IgD-negative memory B cell (primary cell): Measurements from ENCODE around the gene NRG2. TPM values are rescaled to one million over a fixed set of nuclear protein-coding genes. Genes with fewer than 3 reads are reported as not detected.

Experiments used
- H3K27ac Mint-ChIP-seq, 3 donors: one replicate each; pipeline ENCODE4 v1.8.0; 2020 to 2022; ENCODE audit warnings: mild to moderate bottlenecking in 3 of 3, mixed read lengths in 3 of 3, moderate library complexity in 1 of 3
- H3K27me3 Mint-ChIP-seq: one replicate; pipeline ENCODE4 v1.8.0; 2021; ENCODE audit warnings: mixed read lengths
- H3K36me3 Mint-ChIP-seq: one replicate; pipeline ENCODE4 v1.8.0; 2020; ENCODE audit warnings: mild to moderate bottlenecking, mixed read lengths
- H3K4me1 Mint-ChIP-seq, 3 donors: one replicate each; pipeline ENCODE4 v1.8.0; 2020 to 2022; ENCODE audit warnings: mixed read lengths in 3 of 3, mild to moderate bottlenecking in 1 of 3
- H3K4me3 Mint-ChIP-seq, 4 donors: one replicate each; pipeline ENCODE4 v1.8.0; 2020 to 2022; ENCODE audit warnings: mild to moderate bottlenecking in 4 of 4, mixed read lengths in 4 of 4, moderate library complexity in 3 of 4
- H3K9me3 Mint-ChIP-seq, 3 donors: one replicate each; pipeline ENCODE4 v1.8.0; 2020 to 2021; ENCODE audit warnings: mixed read lengths in 3 of 3, mild to moderate bottlenecking in 1 of 3
- polyA plus RNA-seq: library from polyadenylated mRNA; unstranded; fragments of 300-500 nt; fragmentation: Illumina TruSeq; gene quantifications from one replicate; pipeline ENCODE4 v1.2.3, GENCODE V29; 2021

NRG2 gene
- polyA plus RNA-seq, 1 donor from 2014 or later = not detected

DNA sequence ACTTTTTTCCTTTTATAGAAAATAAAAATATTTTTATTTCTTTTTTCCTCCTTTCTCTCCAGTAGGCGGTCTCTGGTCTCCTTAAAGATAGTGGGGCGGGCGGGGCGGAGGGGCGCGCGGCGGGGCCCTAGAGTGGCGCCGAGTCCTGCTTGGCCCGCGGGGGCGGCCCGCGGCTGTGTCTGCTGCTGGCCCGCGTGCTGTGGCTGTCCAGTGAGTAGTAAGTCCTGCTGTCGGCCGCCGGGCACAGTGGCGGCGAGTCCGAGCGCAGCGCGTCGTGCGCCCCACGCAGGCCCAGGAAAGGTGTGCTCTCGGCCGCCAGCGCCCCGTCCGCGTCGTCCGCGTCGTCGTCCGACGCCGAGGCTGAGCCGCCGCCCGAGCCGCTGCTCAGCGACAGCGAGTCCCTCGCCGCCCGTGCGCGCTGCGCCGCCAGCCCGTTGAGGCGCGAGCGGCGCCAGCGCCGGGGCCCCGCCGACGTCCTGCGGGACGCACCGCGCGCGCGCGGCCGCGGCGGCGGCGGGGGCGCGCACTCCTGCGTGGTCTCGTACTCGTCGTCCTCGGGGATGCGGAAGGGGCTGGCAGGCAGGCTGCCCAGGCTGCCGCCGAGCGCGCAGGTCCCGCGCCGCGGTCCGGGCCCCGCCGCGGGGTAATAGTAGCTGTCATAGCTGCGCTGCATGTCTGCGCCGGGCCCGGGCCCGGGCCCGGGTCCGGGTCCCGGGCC, 195.2 kb downstream of the NRG2 start:
- Mint-ChIP-seq H3K27ac (no peak overlapping the region), H3K36me3 (no peaks in the 10 kb centered on the region), H3K4me3 (peak overlapping the region in 3 of 4 donors; percentile 49 to 67 (median 66)), H3K27me3 (peaks cover 9% of the 10 kb centered on the region), H3K9me3 (no peaks in the 10 kb centered on the region), H3K4me1 (peaks cover 0 to 18% (median 7%) of the 10 kb centered on the region in 3 donors)

DNA sequence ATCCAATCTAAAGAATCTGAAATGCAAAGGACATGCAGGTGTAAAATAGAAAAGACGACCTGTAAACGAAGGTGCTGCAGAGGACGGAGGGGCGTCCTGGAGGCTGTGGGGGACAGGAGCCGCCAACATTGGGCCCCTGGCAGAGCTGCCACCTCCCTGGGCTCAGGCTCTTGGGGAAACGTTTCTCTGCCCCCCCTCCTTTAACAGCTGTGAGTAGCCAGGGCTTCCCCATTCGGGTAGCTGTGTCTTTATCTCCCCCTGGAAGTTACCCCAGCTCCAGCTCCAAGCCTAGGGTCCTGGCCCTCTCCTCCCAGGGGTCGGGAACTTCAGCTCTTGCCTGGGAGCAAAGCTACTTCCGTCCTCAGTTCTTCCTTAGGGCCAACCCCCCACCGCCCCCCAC, 196.0 kb downstream of the NRG2 start:
- no peaks in the 10 kb centered on the region for H3K36me3 Mint-ChIP-seq
- peak overlapping the region in 1 of 3 donors; percentile 16 for H3K27ac Mint-ChIP-seq
- peaks cover 9% of the 10 kb centered on the region for H3K27me3 Mint-ChIP-seq
- no peaks in the 10 kb centered on the region for H3K9me3 Mint-ChIP-seq
- H3K4me1 Mint-ChIP-seq = peaks cover 0 to 18% (median 7%) of the 10 kb centered on the region in 3 donors
- peak overlapping the region; percentile 46 to 65 (median 54) for H3K4me3 Mint-ChIP-seq

DNA sequence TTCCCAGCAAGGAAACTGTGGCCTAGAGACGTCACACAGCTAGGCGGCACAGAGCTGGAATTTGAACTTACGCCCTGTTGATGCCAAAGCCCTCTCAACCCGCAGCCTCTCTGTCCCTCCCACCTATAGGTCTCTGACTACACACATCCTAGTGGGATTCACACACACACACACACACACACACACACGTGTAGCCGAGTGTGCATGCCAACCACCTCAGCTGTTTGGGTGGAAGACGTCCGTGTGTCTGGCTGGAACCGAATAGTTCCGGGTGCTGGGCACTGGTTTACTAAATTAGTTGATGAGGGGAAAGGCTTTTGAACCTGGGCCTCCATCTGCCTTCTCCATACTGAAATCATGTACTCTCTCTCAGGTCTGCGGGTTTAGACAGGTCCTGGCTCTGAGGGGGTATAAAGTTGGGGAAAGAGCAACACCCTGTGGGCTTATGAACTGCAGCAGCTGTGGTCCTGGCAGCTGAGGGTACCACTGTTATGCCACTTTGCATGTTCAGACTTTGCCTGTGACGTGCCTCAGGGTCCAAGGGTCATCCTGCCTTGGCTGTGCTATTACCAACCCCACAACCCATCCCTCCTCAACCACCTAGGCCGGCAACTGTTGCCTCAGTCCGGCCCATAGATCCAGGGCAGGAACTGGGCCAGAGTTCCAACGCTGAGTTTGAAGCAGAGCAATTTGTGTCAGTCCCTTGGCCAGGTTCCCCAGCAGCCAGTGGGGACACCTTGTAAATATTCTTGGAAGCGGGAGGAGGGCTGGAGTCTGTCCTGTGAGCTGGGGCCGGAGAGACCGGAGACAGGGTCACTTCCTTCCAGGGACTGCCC, 197.0 kb downstream of the NRG2 start:
- Mint-ChIP-seq H3K36me3 (no peaks in the 10 kb centered on the region), H3K4me3 (peak overlapping the region in 1 of 4 donors; percentile 54), H3K4me1 (peaks cover 0 to 18% (median 7%) of the 10 kb centered on the region in 3 donors), H3K27ac (peak overlapping the region in 1 of 3 donors; percentile 39), H3K9me3 (no peaks in the 10 kb centered on the region), H3K27me3 (peaks cover 9% of the 10 kb centered on the region)

DNA sequence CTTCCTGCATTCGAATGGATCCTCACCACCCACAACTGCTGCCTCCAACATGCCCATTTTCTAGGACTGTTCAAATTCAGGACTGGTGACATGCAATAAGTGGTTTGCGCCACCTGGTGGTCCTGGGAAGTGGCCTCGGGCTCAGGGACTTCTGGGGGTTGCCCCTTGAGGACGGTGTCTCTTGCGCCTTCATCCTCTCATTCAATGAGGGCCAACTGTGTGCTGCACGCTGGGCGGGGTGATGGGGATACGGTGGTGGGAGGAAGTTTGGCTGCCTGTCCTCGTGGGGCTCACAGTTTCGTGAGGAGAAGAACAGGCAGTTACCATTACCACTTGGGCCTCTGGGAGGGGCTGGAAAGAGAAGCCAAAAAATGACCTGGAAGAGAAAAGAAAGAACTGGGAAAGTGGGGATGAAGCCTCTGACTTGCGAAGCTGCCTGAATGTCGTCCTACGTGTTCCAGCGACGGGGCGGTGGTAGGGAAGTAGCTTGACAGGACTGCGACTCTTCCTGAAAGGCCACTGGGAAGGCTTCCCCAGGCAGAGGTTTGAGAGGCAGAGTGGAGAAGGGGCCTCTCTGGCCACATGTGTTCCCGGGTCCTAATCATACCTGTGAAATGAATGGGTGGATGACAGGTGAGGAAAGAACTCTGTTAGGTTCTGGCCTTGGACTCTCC, 198.5 kb downstream of the NRG2 start:
- Mint-ChIP-seq H3K4me3 (peak overlapping the region in 2 of 4 donors; percentile 69 to 78), H3K27ac (peak overlapping the region in 1 of 3 donors; percentile 39), H3K9me3 (no peaks in the 10 kb centered on the region), H3K36me3 (no peaks in the 10 kb centered on the region), H3K27me3 (peaks cover 10% of the 10 kb centered on the region), H3K4me1 (peaks cover 0 to 15% (median 7%) of the 10 kb centered on the region in 3 donors)

DNA sequence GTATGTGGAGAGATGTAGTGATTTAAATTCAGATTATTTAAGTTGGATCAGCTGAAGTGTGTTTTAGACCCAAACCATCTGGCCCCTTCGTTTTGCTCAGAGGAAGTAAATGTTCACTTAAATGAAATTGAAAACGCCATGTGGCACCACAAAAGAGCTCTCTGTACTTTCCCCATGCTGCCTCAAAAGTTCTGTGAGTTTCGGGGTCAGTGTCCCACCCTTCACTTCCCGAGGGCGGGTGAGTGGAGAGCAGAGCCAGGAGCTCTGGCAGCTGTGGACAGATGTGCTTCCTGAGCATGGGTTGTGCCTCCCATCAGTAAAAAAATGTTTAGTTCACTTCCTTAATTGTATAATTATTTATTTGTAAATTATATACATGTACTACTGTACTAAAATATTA, 199.1 kb downstream of the NRG2 start:
- peaks cover 0 to 11% (median 7%) of the 10 kb centered on the region in 3 donors for H3K4me1 Mint-ChIP-seq
- H3K4me3 Mint-ChIP-seq = no peak overlapping the region
- H3K9me3 Mint-ChIP-seq = no peaks in the 10 kb centered on the region
- H3K27ac Mint-ChIP-seq = no peak overlapping the region
- H3K27me3 Mint-ChIP-seq = peaks cover 16% of the 10 kb centered on the region
- H3K36me3 Mint-ChIP-seq = no peaks in the 10 kb centered on the region

DNA sequence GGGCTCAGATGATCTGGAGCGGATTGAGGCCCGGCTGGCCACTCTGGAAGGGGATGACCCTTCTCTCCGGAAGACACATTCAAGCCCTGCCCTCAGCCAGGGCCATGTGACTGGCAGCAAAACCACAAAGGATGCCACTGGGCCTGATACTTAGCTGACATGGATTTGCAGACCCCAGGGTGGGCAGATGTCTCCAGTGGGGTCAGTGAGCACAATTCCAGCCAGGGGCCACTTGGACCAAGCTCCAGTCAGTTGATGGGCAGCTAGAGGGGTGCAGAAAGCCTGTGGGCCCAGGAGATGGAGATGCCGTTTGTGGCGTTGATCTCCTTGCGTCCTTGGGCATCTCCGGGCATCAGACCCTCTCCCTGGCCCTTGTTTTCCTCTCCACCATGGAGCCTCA, 200.8 kb downstream of the NRG2 start:
- Mint-ChIP-seq H3K27me3 (peaks cover 16% of the 10 kb centered on the region), H3K4me1 (peaks cover 0 to 5% (median 3%) of the 10 kb centered on the region in 3 donors), H3K36me3 (no peaks in the 10 kb centered on the region), H3K4me3 (no peak overlapping the region), H3K27ac (peak overlapping the region in 1 of 3 donors; percentile 61), H3K9me3 (no peaks in the 10 kb centered on the region)

DNA sequence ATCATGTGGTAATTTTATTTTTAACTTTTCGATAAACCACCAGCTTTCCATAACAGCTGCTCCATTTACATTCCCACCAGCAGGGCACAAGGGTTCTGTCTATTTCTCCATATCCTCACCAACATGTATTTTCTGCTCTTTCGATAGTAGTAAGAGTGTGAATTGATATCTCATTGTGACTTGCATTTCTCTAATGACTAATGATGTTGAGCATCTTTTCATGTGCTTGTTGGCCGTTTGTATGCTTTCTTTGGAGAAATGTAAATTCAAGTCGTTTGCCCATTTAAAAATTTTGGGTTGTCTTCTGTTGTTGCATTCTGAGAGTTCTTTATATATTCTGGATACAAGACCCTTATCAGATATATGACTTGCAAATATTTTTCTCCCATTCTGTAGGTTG, 201.6 kb downstream of the NRG2 start:
- H3K27me3 Mint-ChIP-seq = peaks cover 17% of the 10 kb centered on the region
- H3K27ac Mint-ChIP-seq = no peak overlapping the region
- H3K9me3 Mint-ChIP-seq = no peaks in the 10 kb centered on the region
- no peak overlapping the region for H3K4me3 Mint-ChIP-seq
- H3K36me3 Mint-ChIP-seq = no peaks in the 10 kb centered on the region
- peaks cover 0 to 5% (median 3%) of the 10 kb centered on the region in 3 donors for H3K4me1 Mint-ChIP-seq

DNA sequence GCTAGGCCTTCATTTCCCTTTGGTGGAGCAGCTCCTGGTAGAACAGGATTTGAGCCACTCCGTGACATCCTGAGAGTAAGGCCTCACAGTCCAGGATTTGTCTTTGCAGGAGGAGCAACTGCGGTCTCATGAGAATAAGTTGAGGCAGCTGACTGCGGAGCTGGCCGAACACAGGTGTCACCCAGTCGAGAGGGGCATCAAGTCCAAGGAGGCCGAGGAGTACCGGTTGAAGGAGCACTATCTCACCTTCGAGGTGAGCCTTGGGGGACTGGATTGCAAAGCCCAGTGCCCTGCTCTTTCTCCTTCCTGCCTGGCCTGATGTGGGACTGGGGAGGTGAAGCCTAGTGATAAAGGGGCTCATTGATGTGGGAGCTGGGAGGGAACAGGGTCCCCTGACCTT, 203.2 kb downstream of the NRG2 start:
- Mint-ChIP-seq H3K4me3 (no peak overlapping the region), H3K36me3 (peaks cover 6% of the 10 kb centered on the region), H3K27me3 (peaks cover 28% of the 10 kb centered on the region), H3K9me3 (no peaks in the 10 kb centered on the region), H3K4me1 (peaks cover 0 to 5% (median 3%) of the 10 kb centered on the region in 3 donors), H3K27ac (no peak overlapping the region)

DNA sequence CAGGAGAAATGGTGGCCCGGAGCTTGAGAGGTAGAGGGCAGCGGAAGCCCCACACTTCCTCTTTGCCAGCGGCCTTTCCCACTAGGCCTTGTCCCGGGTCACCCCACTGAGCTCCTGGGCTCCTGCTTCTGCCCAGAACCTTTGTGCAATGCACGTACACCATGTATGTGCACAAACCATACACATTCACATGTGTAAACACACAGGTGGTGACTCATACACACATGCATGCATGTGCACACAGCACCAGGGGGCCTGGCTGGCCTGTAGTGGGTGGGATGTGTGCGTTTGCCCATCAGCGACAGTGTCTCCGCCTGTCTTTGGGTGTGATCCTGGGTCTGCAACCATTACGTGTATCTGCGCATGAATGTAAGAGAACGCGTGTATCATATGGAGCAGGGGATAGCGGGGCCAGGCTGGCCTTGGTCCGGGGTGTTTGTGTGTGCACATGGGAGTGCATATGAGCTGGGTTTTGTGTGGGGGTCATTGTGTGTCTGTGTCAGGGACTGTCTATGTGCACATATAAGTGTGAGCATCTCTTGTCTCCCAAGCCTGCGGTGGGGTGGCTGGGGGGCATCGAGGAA, 203.8 kb downstream of the NRG2 start:
- H3K27ac Mint-ChIP-seq = no peak overlapping the region
- peaks cover 8% of the 10 kb centered on the region for H3K36me3 Mint-ChIP-seq
- H3K4me1 Mint-ChIP-seq = peaks cover 0 to 2% (median under 1%) of the 10 kb centered on the region in 3 donors
- peaks cover 25% of the 10 kb centered on the region for H3K27me3 Mint-ChIP-seq
- no peak overlapping the region for H3K4me3 Mint-ChIP-seq
- H3K9me3 Mint-ChIP-seq = no peaks in the 10 kb centered on the region

DNA sequence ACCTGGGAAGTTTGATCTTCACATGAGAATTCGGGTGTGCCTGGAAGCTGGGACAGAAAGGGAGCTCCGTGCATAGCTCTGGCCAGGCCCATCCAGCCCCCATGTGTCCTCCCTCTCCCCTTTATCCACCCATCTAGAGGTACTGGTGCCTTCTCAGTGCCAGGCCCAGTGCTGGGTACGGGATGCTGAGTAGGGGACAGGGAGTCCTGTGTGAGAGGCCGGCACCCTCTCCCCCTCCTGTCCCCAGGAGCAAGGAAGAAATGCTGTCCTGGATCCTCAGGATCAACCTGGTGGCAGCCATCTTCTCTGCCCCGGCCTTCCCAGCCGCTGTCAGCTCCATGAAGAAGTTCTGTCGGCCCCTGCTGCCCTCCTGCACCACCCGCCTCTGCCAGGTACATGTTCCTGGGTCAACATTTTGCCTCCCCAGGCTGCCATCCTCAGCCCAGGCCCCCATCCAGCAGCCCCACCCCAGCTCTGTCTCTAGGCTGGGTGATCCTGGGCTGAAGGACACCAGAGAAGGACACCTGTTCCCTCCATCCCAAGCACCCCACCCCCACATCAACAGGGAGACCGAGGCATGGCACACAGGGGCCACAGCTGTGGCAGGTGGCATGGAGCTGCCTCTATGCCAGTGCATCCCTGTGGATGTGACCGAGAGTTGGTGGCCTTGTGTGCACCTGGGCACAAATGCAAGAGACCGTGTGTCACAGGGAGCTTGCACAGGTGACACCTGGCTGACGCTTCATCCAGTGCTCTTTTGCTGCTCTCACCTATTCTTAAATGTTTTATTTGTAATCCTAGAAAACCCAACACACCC, 204.5 kb downstream of the NRG2 start:
- no peaks in the 10 kb centered on the region for H3K9me3 Mint-ChIP-seq
- no peaks in the 10 kb centered on the region for H3K4me1 Mint-ChIP-seq
- H3K36me3 Mint-ChIP-seq = peaks cover 8% of the 10 kb centered on the region
- no peak overlapping the region for H3K4me3 Mint-ChIP-seq
- peaks cover 23% of the 10 kb centered on the region for H3K27me3 Mint-ChIP-seq
- H3K27ac Mint-ChIP-seq = no peak overlapping the region

DNA sequence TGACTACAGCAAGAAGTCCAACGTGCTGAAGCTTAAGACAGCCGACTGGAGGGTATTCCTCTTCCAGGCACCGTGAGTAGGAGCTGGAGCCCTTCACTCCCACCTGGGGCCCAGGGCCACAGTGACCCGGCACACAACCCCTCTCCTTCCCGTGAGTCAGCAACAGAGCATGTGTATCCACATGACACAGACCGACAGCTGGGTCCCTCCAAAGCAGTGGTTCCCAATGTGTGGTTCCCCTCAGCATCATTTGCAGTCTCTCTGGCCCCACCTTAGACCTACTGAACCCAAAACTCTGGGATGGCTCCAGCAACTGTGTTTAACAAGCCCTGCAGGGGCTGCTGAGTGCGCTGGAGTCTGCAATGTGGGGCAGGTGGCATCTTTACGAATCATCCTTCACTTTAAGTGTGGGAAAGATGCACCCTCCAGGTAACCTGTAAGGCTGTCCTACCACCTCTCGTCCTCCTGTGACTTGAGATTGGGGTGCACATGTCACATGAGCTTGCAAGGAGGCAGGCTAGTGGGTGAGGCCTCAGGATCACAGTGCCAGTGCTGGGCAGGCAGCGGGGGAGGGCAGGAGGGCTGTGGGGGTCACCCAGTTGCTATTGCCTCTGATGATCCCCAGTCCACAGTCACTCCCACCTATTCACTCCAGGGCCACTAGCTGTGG, 205.3 kb downstream of the NRG2 start:
- Mint-ChIP-seq H3K9me3 (no peaks in the 10 kb centered on the region), H3K27ac (no peak overlapping the region), H3K36me3 (peaks cover 8% of the 10 kb centered on the region), H3K4me3 (no peak overlapping the region), H3K4me1 (no peaks in the 10 kb centered on the region), H3K27me3 (peaks cover 23% of the 10 kb centered on the region)

DNA sequence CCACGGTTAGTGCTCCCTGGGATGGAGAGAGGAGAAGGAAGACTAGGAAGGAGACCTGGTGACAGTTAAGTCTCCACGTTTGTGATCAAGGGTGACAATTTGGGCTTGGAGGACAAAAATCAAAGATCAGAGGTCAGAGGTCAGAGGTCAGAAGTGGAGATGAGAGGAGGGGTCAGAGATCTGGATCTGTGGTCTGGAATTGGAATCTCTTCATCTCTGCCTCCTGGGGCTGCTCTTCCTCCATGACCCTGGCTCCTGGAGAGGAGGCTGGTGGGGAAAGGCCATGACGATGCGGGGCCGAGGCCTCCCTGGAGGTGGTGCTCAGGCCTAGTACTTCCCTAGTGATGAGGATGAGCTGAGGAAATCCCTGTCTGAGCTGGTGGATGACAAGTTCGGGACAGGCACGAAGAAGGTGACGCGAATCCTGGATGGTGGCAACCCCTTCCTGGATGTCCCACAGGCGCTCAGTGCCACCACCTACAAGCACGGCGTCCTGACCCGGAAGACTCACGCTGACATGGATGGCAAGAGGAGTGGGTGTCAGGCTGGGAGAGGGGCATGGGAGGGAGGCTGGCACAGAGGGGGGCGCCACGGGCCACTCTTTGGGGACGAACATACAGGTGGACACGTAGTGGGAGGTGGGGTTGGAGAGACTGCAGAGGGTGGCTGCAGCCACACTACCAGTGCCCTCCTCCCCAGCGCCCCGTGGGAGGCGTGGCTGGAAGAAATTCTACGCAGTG, 206.5 kb downstream of the NRG2 start:
- Mint-ChIP-seq H3K36me3 (peaks cover 8% of the 10 kb centered on the region), H3K9me3 (no peaks in the 10 kb centered on the region), H3K27me3 (peaks cover 26% of the 10 kb centered on the region), H3K4me1 (no peaks in the 10 kb centered on the region), H3K4me3 (no peak overlapping the region), H3K27ac (peak overlapping the region in 1 of 3 donors; percentile 56)

DNA sequence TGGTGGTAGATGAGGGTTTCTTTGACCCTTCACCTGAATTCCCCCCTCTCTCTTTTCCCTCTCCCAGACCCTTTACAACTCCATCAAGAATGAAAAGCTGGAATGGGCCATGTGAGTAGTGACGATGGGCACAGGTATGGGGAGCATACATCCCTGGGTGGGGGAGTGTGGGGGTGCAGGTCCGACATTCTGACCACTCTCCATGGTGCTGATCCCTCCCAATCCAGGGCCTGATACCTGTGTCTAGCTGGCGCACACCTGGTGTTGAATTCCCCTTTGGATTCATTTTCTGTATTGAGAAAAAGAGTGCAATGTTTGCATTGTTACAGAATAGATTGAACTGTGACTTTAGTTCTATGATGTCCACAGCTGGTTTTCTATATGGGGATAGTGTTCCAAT, 207.4 kb downstream of the NRG2 start:
- Mint-ChIP-seq H3K27me3 (peaks cover 26% of the 10 kb centered on the region), H3K9me3 (no peaks in the 10 kb centered on the region), H3K4me1 (no peaks in the 10 kb centered on the region), H3K4me3 (no peak overlapping the region), H3K27ac (no peak overlapping the region), H3K36me3 (peaks cover 8% of the 10 kb centered on the region)
